HepG2 (cell line): ENCODE measurements around the gene ADCY5. TPM values are rescaled to one million over a fixed set of nuclear protein-coding genes. Genes with fewer than 3 reads are reported as not detected.

Experiments used
- ATAC-seq: fragments of 200-7000 bp; cut with Tn5 transposase; 3 replicates; pipeline ENCODE4 v1.9.1; 2020; ENCODE audit warnings: mild to moderate bottlenecking, moderate library complexity
- BruUV-seq: library from RNA; stranded (reverse); fragments of 400-500 nt; replicated peaks from 2 replicates; lab custom pipeline; 2021; lab: Mats Ljungman, UMichigan
- CTCF ChIA-PET: fragments of 300-600 bp; formaldehyde crosslinking; extraction: SDS; loops from one replicate; lab custom pipeline; 2021; ENCODE audit warnings: low total read pairs, inconsistent platforms, low intra/inter-chr PET ratio; lab: Yijun Ruan, JAX
- POLR2A ChIA-PET: fragments of 350-600 bp; sonication (Branson Sonifier 250); formaldehyde crosslinking; loops from one replicate; lab custom pipeline; 2020; ENCODE audit warnings: antibody characterized with exemption, inconsistent platforms; lab: Yijun Ruan, JAX
- DNase-seq: peaks from one replicate; pipeline ENCODE4 v3.0.0-alpha.2; 2015; ENCODE audit warnings: low spot score
- FAIRE-seq: peaks from 3 replicates; lab custom pipeline; 2011; peaks lifted over from hg19 to GRCh38; lab: Jason Lieb, UNC
- H2AFZ ChIP-seq: one replicate; pipeline ENCODE4 v1.6.1; 2011; ENCODE audit warnings: low read length, inconsistent platforms
- H3K27ac ChIP-seq: fragments of 300-600 bp; 3 replicates; pipeline ENCODE4 v1.8.0; 2011; ENCODE audit warnings: mixed run types, mild to moderate bottlenecking, mixed read lengths, low read length, inconsistent platforms; ENCODE audit not compliant: insufficient read depth; ENCODE audit errors: extremely low read length
- H3K27me3 ChIP-seq, 2 experiments: fragments of 200-600 bp in 1 of 2; 2 replicates in 1 of 2; 3 replicates in 1 of 2; pipeline versions ENCODE4 v1.6.0 to v1.8.0; 2011; ENCODE audit warnings: low read length in 2 of 2, mild to moderate bottlenecking in 2 of 2, moderate library complexity in 2 of 2, inconsistent platforms in 1 of 2; ENCODE audit not compliant: insufficient read depth in 2 of 2, control insufficient read depth in 1 of 2
- H3K36me3 ChIP-seq, 2 experiments: fragments of 200-600 bp in 1 of 2; replicated peaks in 1 of 2; 2 replicates in 1 of 2; 3 replicates in 1 of 2; pipeline versions ENCODE4 v1.5.1 to v1.8.0; 2011; ENCODE audit warnings: low read length in 2 of 2, inconsistent platforms in 1 of 2; ENCODE audit not compliant: insufficient read depth in 2 of 2, control insufficient read depth in 1 of 2
- H3K4me1 ChIP-seq: 2 replicates; pipeline ENCODE4 v1.5.1; 2012; ENCODE audit warnings: low read length, inconsistent platforms; ENCODE audit not compliant: insufficient read depth
- H3K4me2 ChIP-seq: 2 replicates; pipeline ENCODE4 v1.6.0; 2011; ENCODE audit warnings: low read depth, low read length, inconsistent platforms
- H3K4me3 ChIP-seq, 3 experiments: fragments of 200-600 bp in 1 of 3; sonication (generic), shearing (Covaris generic) in 1 of 3; replicated peaks in 1 of 3; 2 replicates each; pipeline ENCODE4 v1.5.1; 2011 to 2016; ENCODE audit warnings: low read length in 3 of 3, inconsistent platforms in 2 of 3, low read depth in 2 of 3, mild to moderate bottlenecking in 2 of 3, control low read depth in 1 of 3, mixed read lengths in 1 of 3; ENCODE audit not compliant: insufficient read depth in 1 of 3
- H3K79me2 ChIP-seq: one replicate; pipeline ENCODE4 v1.6.1; 2011; ENCODE audit warnings: low read length, inconsistent platforms; ENCODE audit not compliant: insufficient read depth
- H3K9ac ChIP-seq: 2 replicates; pipeline ENCODE4 v1.6.0; 2011; ENCODE audit warnings: mild to moderate bottlenecking, low read depth, low read length, inconsistent platforms; ENCODE audit not compliant: insufficient read depth
- H3K9me3 ChIP-seq: 2 replicates; pipeline ENCODE4 v1.5.1; 2012; ENCODE audit warnings: mild to moderate bottlenecking, low read length
- H4K20me1 ChIP-seq: 2 replicates; pipeline ENCODE4 v1.6.0; 2011; ENCODE audit warnings: inconsistent platforms, mild to moderate bottlenecking, low read length, moderate library complexity; ENCODE audit not compliant: insufficient read depth
- AGO1 ChIP-seq: fragments of 200-400 bp; formaldehyde crosslinking; IDR thresholded peaks from 2 replicates; pipeline ENCODE4 v1.6.1; 2017; ENCODE audit warnings: mild to moderate bottlenecking, low read depth, low read length, moderate library complexity; ENCODE audit not compliant: poor library complexity, severe bottlenecking
- MYPOP ChIP-seq: sonication (generic); formaldehyde crosslinking; IDR thresholded peaks from 2 replicates; pipeline ENCODE4 v1.8.1; 2023; ENCODE audit warnings: mild to moderate bottlenecking, moderate library complexity, missing genetic modification reagents
- PBX2 ChIP-seq: IDR thresholded peaks from 2 replicates; pipeline ENCODE4 v1.6.1; 2016; ENCODE audit warnings: control low read depth
- TBP ChIP-seq: sonication (generic); formaldehyde crosslinking; IDR thresholded peaks from 2 replicates; pipeline ENCODE4 v1.5.0; 2020; ENCODE audit warnings: missing genetic modification reagents
- ZNF431 ChIP-seq: sonication (generic); formaldehyde crosslinking; IDR thresholded peaks from 2 replicates; pipeline ENCODE4 v1.9.0; 2022; ENCODE audit warnings: missing genetic modification reagents, low read depth, mild to moderate bottlenecking, borderline replicate concordance
- WGBS: methylation state at CpG from one replicate; pipeline ENCODE4 v1.1.6; 2017; ENCODE audit warnings: low lambda C conversion rate; 5-methylcytosine and 5-hydroxymethylcytosine counted together
- in situ Hi-C: cut with HindIII; loops from 2 replicates; pipeline ENCODE4 v1.10.0; 2017; ENCODE audit warnings: low pct_unique_long_range_greater_than_20kb; ENCODE audit not compliant: extremely low pct_ligation_motif_present
- intact Hi-C: fragments of 100-400 bp; cut with micrococcal nuclease; formaldehyde crosslinking; loops from one replicate; pipeline ENCODE4 v1.10.0; 2022; ENCODE audit not compliant: unreplicated experiment
- polyA plus RNA-seq, 8 experiments: library from polyadenylated mRNA; depleted of rRNA in 3 of 8; stranded (reverse) in 7 of 8; unstranded in 1 of 8; fragments of >200 nt; fragmentation: Illumina TruSeq in 4 of 8; extraction: Trizol in 4 of 8; gene quantifications; 2 replicates each; pipeline versions ENCODE4 v1.2.1 to v1.2.3, GENCODE V29; 2011 to 2016; ENCODE audit warnings: low read depth in 4 of 8, missing spikeins in 1 of 8, mixed read lengths in 1 of 8; ENCODE audit not compliant: insufficient read depth in 1 of 8
- total RNA-seq, 5 experiments: library from RNA; depleted of rRNA; stranded (reverse); fragments of >200 nt; fragmentation: Illumina TruSeq; extraction: Trizol; gene quantifications; 2 replicates each; pipeline ENCODE4 v1.2.3, GENCODE V29; 2016; ENCODE audit warnings: low read depth in 1 of 5

Gene ADCY5
- total and polyA plus RNA-seq, 2 of the 13 experiments (the other 11 are each of a cell fraction or from before 2014, with no cell fraction given) = not detected

GRCh38 chr3:123329636-123330340 is 119.1 kb downstream of the ADCY5 start:
- intact Hi-C loops (loop anchor here (1.0 to 2.0 kb wide), 2 partner anchors 160 to 229 kb away; no protein-coding TSS in a partner anchor), in situ Hi-C loops (loop anchor here (5.0 kb wide), 2 partner anchors 158 to 228 kb away; no protein-coding TSS in a partner anchor)
- H4K20me1 ChIP-seq = no peaks in the 10 kb centered on the region
- peaks cover 0 to 28% of the 10 kb centered on the region in 2 experiments; a peak in 3 of 5 replicates for H3K27me3 ChIP-seq
- peak overlapping the region in 1 of 3 experiments; percentile 35; a peak in 1 of 6 replicates for H3K4me3 ChIP-seq
- ChIA-PET CTCF (interaction anchor here (1.3 to 2.9 kb wide), 4 partner anchors 158 to 230 kb away, joined by 4 to 34 read pairs (median 8); no protein-coding TSS in a partner anchor), POLR2A (no interaction called here)
- ATAC-seq = peak; percentile 14
- no peak overlapping the region for H3K9ac ChIP-seq
- H3K4me1 ChIP-seq = peaks cover 11% of the 10 kb centered on the region; the same call in 1 of the 2 replicates
- TF ChIP-seq AGO1 (no peak), TBP (CRISPR knock-in tag) (no peak), MYPOP (CRISPR knock-in tag) (no peak), PBX2 (CRISPR knock-in tag) (no peak), ZNF431 (CRISPR knock-in tag) (no peak)
- no peaks in the 10 kb centered on the region for H3K36me3 ChIP-seq
- WGBS = 15% methylated on average over 8 of the region's 10 CpGs
- no peak overlapping the region for H3K27ac ChIP-seq
- H2AFZ ChIP-seq = no peak overlapping the region
- BruUV-seq = no TSS peak
- H3K79me2 ChIP-seq = no peaks in the 10 kb centered on the region
- H3K9me3 ChIP-seq = no peaks in the 10 kb centered on the region
- no peak for DNase-seq
- FAIRE-seq = no peak
- H3K4me2 ChIP-seq = peak overlapping the region; percentile 45; the same call in 1 of the 2 replicates
